GM23338 (cell line): ENCODE measurements around the gene PODN. TPM values are rescaled to one million over a fixed set of nuclear protein-coding genes. Genes with fewer than 3 reads are reported as not detected.

Experiments
- ATAC-seq: fragments of 200-7000 bp; cut with Tn5 transposase; 3 replicates; pipeline ENCODE4 v1.9.1; 2020
- DNase-seq: peaks from one replicate; pipeline ENCODE4 v3.0.0-alpha.2; 2015; ENCODE audit warnings: low spot score
- H2AFZ ChIP-seq: fragments of 200-600 bp; sonication (generic); 2 replicates; pipeline ENCODE4 v1.8.0; 2016; ENCODE audit warnings: antibody characterized with exemption, mild to moderate bottlenecking, moderate library complexity
- H3F3A ChIP-seq: fragments of 200-600 bp; sonication (generic); replicated peaks from 2 replicates; pipeline ENCODE4 v1.8.0; 2017; ENCODE audit warnings: antibody characterized with exemption, mixed run types, low read depth
- H3K27ac ChIP-seq: fragments of 200-600 bp; sonication (generic); 2 replicates; pipeline ENCODE4 v1.6.1; 2016; ENCODE audit warnings: low read depth
- H3K27me3 ChIP-seq: fragments of 200-600 bp; sonication (generic); 2 replicates; pipeline ENCODE4 v1.8.0; 2016; ENCODE audit warnings: mild to moderate bottlenecking, mixed run types, moderate library complexity; ENCODE audit not compliant: insufficient read depth
- H3K36me3 ChIP-seq: fragments of 200-600 bp; sonication (generic); 2 replicates; pipeline ENCODE4 v1.8.0; 2016; ENCODE audit warnings: mild to moderate bottlenecking; ENCODE audit not compliant: insufficient read depth
- H3K4me1 ChIP-seq: fragments of 200-600 bp; sonication (generic); 2 replicates; pipeline ENCODE4 v1.8.0; 2016; ENCODE audit warnings: mild to moderate bottlenecking, moderate library complexity; ENCODE audit not compliant: insufficient read depth
- H3K4me2 ChIP-seq: fragments of 200-600 bp; sonication (generic); 2 replicates; pipeline ENCODE4 v1.7.1; 2017; ENCODE audit warnings: mixed run types
- H3K4me3 ChIP-seq: fragments of 200-600 bp; sonication (generic); 2 replicates; pipeline ENCODE4 v1.6.1; 2016; ENCODE audit warnings: mixed run types
- H3K79me2 ChIP-seq: fragments of 200-600 bp; sonication (generic); replicated peaks from 2 replicates; pipeline ENCODE4 v1.8.0; 2017; ENCODE audit warnings: mild to moderate bottlenecking; ENCODE audit not compliant: insufficient read depth
- H3K9me2 ChIP-seq: fragments of 200-600 bp; sonication (generic); 2 replicates; pipeline ENCODE4 v1.8.0; 2017; ENCODE audit not compliant: insufficient read depth
- H4K20me1 ChIP-seq: fragments of 200-600 bp; sonication (generic); replicated peaks from 2 replicates; pipeline ENCODE4 v1.8.0; 2017; ENCODE audit warnings: mild to moderate bottlenecking; ENCODE audit not compliant: insufficient read depth
- H3K27ac Mint-ChIP-seq: 2 replicates; pipeline ENCODE4 v1.8.0; 2020; ENCODE audit warnings: inconsistent platforms, mild to moderate bottlenecking, moderate library complexity, mixed read lengths
- H3K27me3 Mint-ChIP-seq: 3 replicates; pipeline ENCODE4 v1.8.0; 2022; ENCODE audit warnings: low read depth, mild to moderate bottlenecking, moderate library complexity, mixed read lengths, inconsistent platforms; ENCODE audit not compliant: insufficient read depth, poor library complexity
- H3K36me3 Mint-ChIP-seq: 3 replicates; pipeline ENCODE4 v1.8.0; 2021; ENCODE audit warnings: low read depth, mild to moderate bottlenecking, inconsistent platforms, moderate library complexity, mixed read lengths
- H3K4me1 Mint-ChIP-seq: 3 replicates; pipeline ENCODE4 v1.8.0; 2020; ENCODE audit warnings: mild to moderate bottlenecking, inconsistent platforms, mixed read lengths
- H3K4me3 Mint-ChIP-seq: 3 replicates; pipeline ENCODE4 v1.8.0; 2021; ENCODE audit warnings: moderate library complexity, mild to moderate bottlenecking, inconsistent platforms, mixed read lengths
- H3K9me3 Mint-ChIP-seq: 3 replicates; pipeline ENCODE4 v1.8.0; 2020; ENCODE audit warnings: moderate library complexity, mild to moderate bottlenecking, inconsistent platforms, mixed read lengths
- CREB1 ChIP-seq: fragments of 250-450 bp; sonication (Bioruptor Pico); IDR thresholded peaks from 2 replicates; pipeline ENCODE4 v1.5.0; 2020; ENCODE audit warnings: low read depth, mild to moderate bottlenecking, moderate library complexity
- ETS1 ChIP-seq: IDR thresholded peaks from 2 replicates; pipeline ENCODE4 v1.6.1; 2016; ENCODE audit warnings: antibody characterized with exemption
- EZH2 ChIP-seq: fragments of 200-600 bp; sonication (generic); IDR thresholded peaks from one replicate; pipeline ENCODE4 v1.8.0; 2017; ENCODE audit warnings: antibody characterized with exemption, mild to moderate bottlenecking, low read depth; ENCODE audit not compliant: unreplicated experiment
- EZH2phosphoT487 ChIP-seq: fragments of 200-600 bp; sonication (generic); IDR thresholded peaks from one replicate; pipeline ENCODE4 v1.8.1; 2018; ENCODE audit warnings: antibody characterized with exemption; ENCODE audit not compliant: unreplicated experiment
- JUNB ChIP-seq: IDR thresholded peaks from one replicate; pipeline ENCODE4 v1.6.1; 2016; ENCODE audit warnings: antibody characterized with exemption; ENCODE audit not compliant: unreplicated experiment
- NANOG ChIP-seq: IDR thresholded peaks from 2 replicates; pipeline ENCODE4 v1.6.1; 2016; ENCODE audit warnings: antibody characterized with exemption, borderline replicate concordance
- STAT1 ChIP-seq: IDR thresholded peaks from one replicate; pipeline ENCODE4 v1.6.1; 2016; ENCODE audit warnings: antibody characterized with exemption; ENCODE audit not compliant: unreplicated experiment
- ZNF114 ChIP-seq: fragments of 250-450 bp; sonication (Bioruptor Pico); IDR thresholded peaks from 2 replicates; pipeline ENCODE4 v1.5.0; 2020; ENCODE audit warnings: mild to moderate bottlenecking, moderate library complexity
- ZNF331 ChIP-seq: fragments of 250-450 bp; sonication (Bioruptor Pico); IDR thresholded peaks from 2 replicates; pipeline ENCODE4 v1.5.0; 2020; ENCODE audit warnings: low read depth, mild to moderate bottlenecking, moderate library complexity
- polyA plus RNA-seq: library from polyadenylated mRNA; unstranded; fragments of >200 nt; fragmentation: Nextera tagmentation; extraction: Ambion mirVana; gene quantifications from 2 replicates; pipeline ENCODE4 v1.2.1, GENCODE V29; 2016
- total RNA-seq: library from RNA; depleted of rRNA; stranded (reverse); fragments of >200 nt; shearing (Covaris generic); gene quantifications from 2 replicates; pipeline ENCODE4 v1.2.3, GENCODE V29; 2014
- TF ChIP-seq, protein P1 (sequence below): IDR thresholded peaks from one replicate; pipeline ENCODE4 v1.6.1; 2018; ENCODE audit warnings: antibody characterized with exemption; ENCODE audit not compliant: unreplicated experiment
- TF ChIP-seq, protein P2 (sequence below), 2 experiments: fragments of 200-600 bp in 1 of 2; sonication (generic) in 1 of 2; conservative IDR thresholded peaks; 2 replicates each; pipeline versions ENCODE4 v1.5.1 to v1.6.1; 2016 to 2017; ENCODE audit warnings: antibody characterized with exemption in 2 of 2, low read depth in 2 of 2, mild to moderate bottlenecking in 2 of 2, moderate library complexity in 1 of 2

PODN gene
- total and polyA plus RNA-seq, 2 experiments from 2014 or later: 0.16 to 0.24 TPM

- ATAC-seq: no peak; the same call in 2 of the 3 replicates
- Histone ChIP-seq H3K27ac (no peak overlapping the region), H2AFZ (no peak overlapping the region), H3K36me3 (0 out of 2 replicates have a peak, but pooled peaks cover 4% of the 10 kb centered on the region), H3K9me2 (no peaks in the 10 kb centered on the region), H4K20me1 (no peaks in the 10 kb centered on the region), H3K79me2 (no peaks in the 10 kb centered on the region), H3K4me1 (peaks cover 13% of the 10 kb centered on the region; the same call in 1 of the 2 replicates), H3K27me3 (no peaks in the 10 kb centered on the region), H3K4me3 (no peak overlapping the region), H3K4me2 (no peak overlapping the region), H3F3A (no peaks in the 10 kb centered on the region)
- H3K27ac Mint-ChIP-seq: no peak overlapping the region
- H3K9me3 Mint-ChIP-seq: no peaks in the 10 kb centered on the region
- H3K4me1 Mint-ChIP-seq: peaks cover 12% of the 10 kb centered on the region; the same call in 2 of the 3 replicates
- TF ChIP-seq CREB1 (CRISPR knock-in tag): no peak
- no peak for TF ChIP-seq ZNF331 (CRISPR knock-in tag)
- H3K4me3 Mint-ChIP-seq: no peak overlapping the region
- DNase-seq: peak; percentile 31
- H3K36me3 Mint-ChIP-seq: no peaks in the 10 kb centered on the region; the same call in 2 of the 3 replicates
- peaks cover 2% of the 10 kb centered on the region for H3K27me3 Mint-ChIP-seq
These were observed 18.7 kb upstream of the PODN start for GRCh38 chr1:53043271-53043670.

DNA sequence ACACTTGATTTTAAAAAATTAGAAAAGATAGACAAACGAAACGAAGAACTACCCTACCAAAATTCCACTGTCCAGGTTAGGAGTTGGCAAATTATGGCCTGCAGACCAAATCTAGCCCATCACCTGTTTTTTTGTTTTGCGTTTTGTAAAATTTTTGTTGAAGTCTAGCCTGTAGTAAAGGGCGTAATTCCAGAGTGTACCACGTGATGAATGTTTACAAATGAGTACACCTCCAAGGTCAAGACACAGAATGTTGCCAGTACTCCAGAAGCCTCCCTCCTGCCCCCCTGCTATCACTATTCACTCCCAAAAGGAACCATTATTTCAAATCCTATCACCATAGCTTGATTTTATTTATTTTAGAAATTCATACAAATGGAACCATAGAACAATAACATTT lies 17.1 kb upstream of the PODN start:
- Mint-ChIP-seq H3K9me3 (no peaks in the 10 kb centered on the region), H3K27ac (no peak overlapping the region), H3K36me3 (no peaks in the 10 kb centered on the region; the same call in 2 of the 3 replicates), H3K27me3 (peaks cover 2% of the 10 kb centered on the region), H3K4me1 (peaks cover 28% of the 10 kb centered on the region; the same call in 2 of the 3 replicates), H3K4me3 (no peak overlapping the region)
- Histone ChIP-seq H2AFZ (no peak overlapping the region), H3K27ac (no peak overlapping the region), H4K20me1 (no peaks in the 10 kb centered on the region), H3K4me1 (peaks cover 30% of the 10 kb centered on the region), H3K79me2 (no peaks in the 10 kb centered on the region), H3F3A (no peaks in the 10 kb centered on the region), H3K9me2 (no peaks in the 10 kb centered on the region), H3K4me3 (no peak overlapping the region), H3K36me3 (no peaks in the 10 kb centered on the region), H3K4me2 (no peak overlapping the region), H3K27me3 (no peaks in the 10 kb centered on the region)
- no peak for DNase-seq
- ATAC-seq: no peak
- TF ChIP-seq NANOG (no peak), ZNF114 (no peak), STAT1 (no peak), ETS1 (no peak), JUNB (no peak), EZH2phosphoT487 (no peak), ZNF331 (CRISPR knock-in tag) (no peak), EZH2 (no peak)
- TF ChIP-seq, protein P1, sequence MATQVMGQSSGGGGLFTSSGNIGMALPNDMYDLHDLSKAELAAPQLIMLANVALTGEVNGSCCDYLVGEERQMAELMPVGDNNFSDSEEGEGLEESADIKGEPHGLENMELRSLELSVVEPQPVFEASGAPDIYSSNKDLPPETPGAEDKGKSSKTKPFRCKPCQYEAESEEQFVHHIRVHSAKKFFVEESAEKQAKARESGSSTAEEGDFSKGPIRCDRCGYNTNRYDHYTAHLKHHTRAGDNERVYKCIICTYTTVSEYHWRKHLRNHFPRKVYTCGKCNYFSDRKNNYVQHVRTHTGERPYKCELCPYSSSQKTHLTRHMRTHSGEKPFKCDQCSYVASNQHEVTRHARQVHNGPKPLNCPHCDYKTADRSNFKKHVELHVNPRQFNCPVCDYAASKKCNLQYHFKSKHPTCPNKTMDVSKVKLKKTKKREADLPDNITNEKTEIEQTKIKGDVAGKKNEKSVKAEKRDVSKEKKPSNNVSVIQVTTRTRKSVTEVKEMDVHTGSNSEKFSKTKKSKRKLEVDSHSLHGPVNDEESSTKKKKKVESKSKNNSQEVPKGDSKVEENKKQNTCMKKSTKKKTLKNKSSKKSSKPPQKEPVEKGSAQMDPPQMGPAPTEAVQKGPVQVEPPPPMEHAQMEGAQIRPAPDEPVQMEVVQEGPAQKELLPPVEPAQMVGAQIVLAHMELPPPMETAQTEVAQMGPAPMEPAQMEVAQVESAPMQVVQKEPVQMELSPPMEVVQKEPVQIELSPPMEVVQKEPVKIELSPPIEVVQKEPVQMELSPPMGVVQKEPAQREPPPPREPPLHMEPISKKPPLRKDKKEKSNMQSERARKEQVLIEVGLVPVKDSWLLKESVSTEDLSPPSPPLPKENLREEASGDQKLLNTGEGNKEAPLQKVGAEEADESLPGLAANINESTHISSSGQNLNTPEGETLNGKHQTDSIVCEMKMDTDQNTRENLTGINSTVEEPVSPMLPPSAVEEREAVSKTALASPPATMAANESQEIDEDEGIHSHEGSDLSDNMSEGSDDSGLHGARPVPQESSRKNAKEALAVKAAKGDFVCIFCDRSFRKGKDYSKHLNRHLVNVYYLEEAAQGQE: no peak
- TF ChIP-seq, protein P2, sequence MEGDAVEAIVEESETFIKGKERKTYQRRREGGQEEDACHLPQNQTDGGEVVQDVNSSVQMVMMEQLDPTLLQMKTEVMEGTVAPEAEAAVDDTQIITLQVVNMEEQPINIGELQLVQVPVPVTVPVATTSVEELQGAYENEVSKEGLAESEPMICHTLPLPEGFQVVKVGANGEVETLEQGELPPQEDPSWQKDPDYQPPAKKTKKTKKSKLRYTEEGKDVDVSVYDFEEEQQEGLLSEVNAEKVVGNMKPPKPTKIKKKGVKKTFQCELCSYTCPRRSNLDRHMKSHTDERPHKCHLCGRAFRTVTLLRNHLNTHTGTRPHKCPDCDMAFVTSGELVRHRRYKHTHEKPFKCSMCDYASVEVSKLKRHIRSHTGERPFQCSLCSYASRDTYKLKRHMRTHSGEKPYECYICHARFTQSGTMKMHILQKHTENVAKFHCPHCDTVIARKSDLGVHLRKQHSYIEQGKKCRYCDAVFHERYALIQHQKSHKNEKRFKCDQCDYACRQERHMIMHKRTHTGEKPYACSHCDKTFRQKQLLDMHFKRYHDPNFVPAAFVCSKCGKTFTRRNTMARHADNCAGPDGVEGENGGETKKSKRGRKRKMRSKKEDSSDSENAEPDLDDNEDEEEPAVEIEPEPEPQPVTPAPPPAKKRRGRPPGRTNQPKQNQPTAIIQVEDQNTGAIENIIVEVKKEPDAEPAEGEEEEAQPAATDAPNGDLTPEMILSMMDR (conservative IDR thresholded peaks at IDR 0.05; ENCODE audit: low read depth in 2 of 2): no peak
